H9 (cell line): Measurements from ENCODE around the gene SPTSSA. TPM values are rescaled to one million over a fixed set of nuclear protein-coding genes. Genes with fewer than 3 reads are reported as not detected.

Experiments
- DNase-seq: peaks from one replicate; pipeline ENCODE4 v3.0.0-alpha.2; 2017
- H2AFZ ChIP-seq: one replicate; pipeline ENCODE4 v1.6.1; 2013; ENCODE audit warnings: mild to moderate bottlenecking, low read length, control low read depth, moderate library complexity
- H2AK5ac ChIP-seq: 2 replicates; pipeline ENCODE4 v1.6.1; 2013; ENCODE audit warnings: low read length, control low read depth, mixed read lengths; ENCODE audit not compliant: insufficient read length
- H2BK120ac ChIP-seq: one replicate; pipeline ENCODE4 v1.6.1; 2013; ENCODE audit warnings: low read depth, mild to moderate bottlenecking, low read length, control low read depth, inconsistent platforms; ENCODE audit not compliant: poor library complexity, severe bottlenecking
- H2BK12ac ChIP-seq: 2 replicates; pipeline ENCODE4 v1.6.1; 2013; ENCODE audit warnings: low read length, control low read depth, mixed read lengths, low read depth; ENCODE audit not compliant: insufficient read length
- H2BK15ac ChIP-seq: 2 replicates; pipeline ENCODE4 v1.6.1; 2013; ENCODE audit warnings: low read depth, low read length, control low read depth
- H2BK20ac ChIP-seq: one replicate; pipeline ENCODE4 v1.6.1; 2013; ENCODE audit warnings: low read depth, mild to moderate bottlenecking, low read length, control low read depth, inconsistent platforms; ENCODE audit not compliant: poor library complexity, severe bottlenecking
- H2BK5ac ChIP-seq: 2 replicates; pipeline ENCODE4 v1.6.1; 2013; ENCODE audit warnings: low read length, control low read depth, mixed read lengths; ENCODE audit not compliant: insufficient read length
- H3K14ac ChIP-seq: 2 replicates; pipeline ENCODE4 v1.6.1; 2013; ENCODE audit warnings: low read length, control low read depth; ENCODE audit not compliant: insufficient read depth
- H3K18ac ChIP-seq: 2 replicates; pipeline ENCODE4 v1.6.1; 2013; ENCODE audit warnings: low read depth, mild to moderate bottlenecking, mixed read lengths, low read length, control low read depth; ENCODE audit not compliant: insufficient read length
- H3K23ac ChIP-seq: 2 replicates; pipeline ENCODE4 v1.6.1; 2013; ENCODE audit warnings: low read length, control low read depth, mixed read lengths, low read depth; ENCODE audit not compliant: insufficient read length
- H3K23me2 ChIP-seq: 2 replicates; pipeline ENCODE4 v1.6.1; 2013; ENCODE audit warnings: low read depth, mild to moderate bottlenecking, mixed read lengths, low read length, control low read depth; ENCODE audit not compliant: insufficient read length, poor library complexity, severe bottlenecking
- H3K27ac ChIP-seq: 2 replicates; pipeline ENCODE4 v1.5.1; 2013; ENCODE audit warnings: low read length, control low read depth, mixed read lengths, low read depth; ENCODE audit not compliant: insufficient read length
- H3K27me3 ChIP-seq: 2 replicates; pipeline ENCODE4 v1.6.1; 2013; ENCODE audit warnings: low read length, control low read depth, inconsistent platforms; ENCODE audit not compliant: insufficient read depth
- H3K4ac ChIP-seq: 2 replicates; pipeline ENCODE4 v1.6.1; 2013; ENCODE audit warnings: low read depth, mild to moderate bottlenecking, control low read depth, inconsistent platforms, low read length, moderate library complexity
- H3K4me1 ChIP-seq: 2 replicates; pipeline ENCODE4 v1.6.1; 2013; ENCODE audit warnings: low read length, control low read depth, inconsistent platforms; ENCODE audit not compliant: insufficient read depth
- H3K4me2 ChIP-seq: 2 replicates; pipeline ENCODE4 v1.6.1; 2013; ENCODE audit warnings: low read length, control low read depth, mixed read lengths; ENCODE audit not compliant: insufficient read length, insufficient read depth
- H3K56ac ChIP-seq: 2 replicates; pipeline ENCODE4 v1.6.1; 2013; ENCODE audit warnings: low read depth, mild to moderate bottlenecking, mixed read lengths, low read length, control low read depth; ENCODE audit not compliant: insufficient read length
- H3K79me1 ChIP-seq: 2 replicates; pipeline ENCODE4 v1.6.1; 2013; ENCODE audit warnings: low read depth, mild to moderate bottlenecking, moderate library complexity, low read length, control low read depth, inconsistent platforms; ENCODE audit not compliant: insufficient read depth, poor library complexity, severe bottlenecking
- H3K79me2 ChIP-seq: 2 replicates; pipeline ENCODE4 v1.6.1; 2013; ENCODE audit warnings: low read length, control low read depth, inconsistent platforms; ENCODE audit not compliant: insufficient read depth
- H3K9ac ChIP-seq: 2 replicates; pipeline ENCODE4 v1.6.1; 2013; ENCODE audit warnings: low read length, control low read depth, mixed read lengths; ENCODE audit not compliant: insufficient read length; ENCODE audit errors: extremely low read depth
- H3K9me3 ChIP-seq: one replicate; pipeline ENCODE4 v1.6.1; 2013; ENCODE audit warnings: low read depth, low read length, inconsistent platforms; ENCODE audit not compliant: control insufficient read depth
- H3T11ph ChIP-seq: one replicate; pipeline ENCODE4 v1.6.1; 2013; ENCODE audit warnings: mild to moderate bottlenecking, low read length, control low read depth, inconsistent platforms
- H4K20me1 ChIP-seq: one replicate; pipeline ENCODE4 v1.6.1; 2013; ENCODE audit not compliant: control insufficient read depth, insufficient read length, insufficient read depth
- H4K5ac ChIP-seq: 2 replicates; pipeline ENCODE4 v1.6.1; 2013; ENCODE audit warnings: low read depth, mild to moderate bottlenecking, mixed read lengths, low read length, control low read depth; ENCODE audit not compliant: insufficient read length
- H4K8ac ChIP-seq: replicated peaks from 2 replicates; pipeline ENCODE4 v1.6.1; 2013; ENCODE audit warnings: low read length, control low read depth, mixed read lengths, low read depth; ENCODE audit not compliant: insufficient read length
- H4K91ac ChIP-seq: 2 replicates; pipeline ENCODE4 v1.6.1; 2013; ENCODE audit warnings: low read depth, mild to moderate bottlenecking, moderate library complexity, mixed read lengths, low read length, control low read depth; ENCODE audit not compliant: insufficient read length
- H3K27ac Mint-ChIP-seq, 3 experiments: 2 replicates in 2 of 3; 3 replicates in 1 of 3; pipeline ENCODE4 v1.8.0; 2020 to 2021; ENCODE audit warnings: mixed read lengths in 3 of 3, mild to moderate bottlenecking in 1 of 3, moderate library complexity in 1 of 3
- H3K27me3 Mint-ChIP-seq: 2 replicates; pipeline ENCODE4 v1.8.0; 2021; ENCODE audit warnings: low read depth, mild to moderate bottlenecking, moderate library complexity, mixed read lengths
- H3K36me3 Mint-ChIP-seq, 3 experiments: 2 replicates in 2 of 3; 3 replicates in 1 of 3; pipeline ENCODE4 v1.8.0; 2020 to 2021; ENCODE audit warnings: low read depth in 3 of 3, mixed read lengths in 3 of 3; ENCODE audit not compliant: insufficient read depth in 1 of 3
- H3K4me1 Mint-ChIP-seq, 2 experiments: 2 replicates each; pipeline ENCODE4 v1.8.0; 2020; ENCODE audit warnings: mixed read lengths in 2 of 2
- H3K4me3 Mint-ChIP-seq, 2 experiments: 2 replicates in 1 of 2; 3 replicates in 1 of 2; pipeline ENCODE4 v1.8.0; 2020 to 2021; ENCODE audit warnings: mild to moderate bottlenecking in 2 of 2, mixed read lengths in 2 of 2, moderate library complexity in 1 of 2
- H3K9me3 Mint-ChIP-seq, 2 experiments: 2 replicates in 1 of 2; 3 replicates in 1 of 2; pipeline ENCODE4 v1.8.0; 2020; ENCODE audit warnings: mild to moderate bottlenecking in 2 of 2, mixed read lengths in 2 of 2, moderate library complexity in 1 of 2
- CTCF ChIP-seq: fragments of 200-600 bp; sonication (generic); conservative IDR thresholded peaks from 3 replicates; pipeline ENCODE4 v1.8.0; 2021; ENCODE audit warnings: antibody characterized with exemption, mild to moderate bottlenecking
- total RNA-seq: library from RNA; stranded (reverse); gene quantifications from 2 replicates; pipeline ENCODE4 v1.2.1, GENCODE V29; 2021

SPTSSA gene
- total RNA-seq, 1 experiment from 2014 or later, result 23.3 TPM

- H3K36me3 Mint-ChIP-seq, result peaks cover 8 to 29% (median 14%) of the 10 kb centered on the region in 3 experiments; a peak in 6 of 7 replicates
- no peak overlapping the region for H3K18ac ChIP-seq
- no peaks in the 10 kb centered on the region for H3K27me3 ChIP-seq
- H2BK20ac ChIP-seq, result no peak overlapping the region
- peaks cover 6% of the 10 kb centered on the region for H3K79me1 ChIP-seq
- no peak overlapping the region for H3K27ac Mint-ChIP-seq
- 0 out of 4 replicates have a peak, but pooled peaks cover 0 to 2% of the 10 kb centered on the region in 2 experiments for H3K4me1 Mint-ChIP-seq
- H3K9ac ChIP-seq, result no peak overlapping the region
- no peak overlapping the region for H4K8ac ChIP-seq
- no peak overlapping the region for H2BK15ac ChIP-seq
- H3T11ph ChIP-seq, result no peak overlapping the region
- H2BK12ac ChIP-seq, result no peak overlapping the region
- H3K56ac ChIP-seq, result no peak overlapping the region
- H3K14ac ChIP-seq, result no peak overlapping the region
- H3K23ac ChIP-seq, result no peak overlapping the region
- no peak overlapping the region for H3K4ac ChIP-seq
- no peak overlapping the region for H4K5ac ChIP-seq
- H2AK5ac ChIP-seq, result no peak overlapping the region
- H4K20me1 ChIP-seq, result no peaks in the 10 kb centered on the region
- H3K4me3 Mint-ChIP-seq, result no peak overlapping the region
- H3K27ac ChIP-seq, result no peak overlapping the region
- H3K27me3 Mint-ChIP-seq, result no peaks in the 10 kb centered on the region
- no peaks in the 10 kb centered on the region for H3K23me2 ChIP-seq
- H3K79me2 ChIP-seq, result peaks cover 3% of the 10 kb centered on the region; the same call in 1 of the 2 replicates
- no peak for TF ChIP-seq CTCF
- H3K9me3 Mint-ChIP-seq, result no peaks in the 10 kb centered on the region
- H2BK120ac ChIP-seq, result no peak overlapping the region
- no peak for DNase-seq
- no peak overlapping the region for H2BK5ac ChIP-seq
- H2AFZ ChIP-seq, result no peak overlapping the region
- H3K4me2 ChIP-seq, result no peak overlapping the region
- no peaks in the 10 kb centered on the region for H3K9me3 ChIP-seq
- H3K4me1 ChIP-seq, result no peaks in the 10 kb centered on the region
- H4K91ac ChIP-seq, result no peak overlapping the region
Observed at GRCh38 chr14:34450542-34450915, 11.5 kb downstream of the SPTSSA start.
